HUES64 (cell line): ENCODE measurements around the gene CHST1.

Experiments used
- H3K27ac ChIP-seq: 2 replicates; pipeline ENCODE4 v1.7.0; 2013; ENCODE audit warnings: low read depth, low read length, inconsistent platforms
- H3K27me3 ChIP-seq: 2 replicates; pipeline ENCODE4 v1.6.1; 2013; ENCODE audit warnings: mild to moderate bottlenecking, low read length; ENCODE audit not compliant: insufficient read depth
- H3K36me3 ChIP-seq: 2 replicates; pipeline ENCODE4 v1.6.1; 2013; ENCODE audit warnings: mild to moderate bottlenecking, low read length; ENCODE audit not compliant: insufficient read depth
- H3K4me1 ChIP-seq: 2 replicates; pipeline ENCODE4 v1.6.1; 2013; ENCODE audit warnings: mild to moderate bottlenecking, low read length, moderate library complexity; ENCODE audit not compliant: insufficient read depth
- H3K4me3 ChIP-seq: 2 replicates; pipeline ENCODE4 v1.5.1; 2013; ENCODE audit warnings: mild to moderate bottlenecking, low read length, moderate library complexity
- H3K9ac ChIP-seq: 2 replicates; pipeline ENCODE4 v1.6.1; 2013; ENCODE audit warnings: mild to moderate bottlenecking, low read depth, low read length
- H3K9me3 ChIP-seq: 2 replicates; pipeline ENCODE4 v1.6.1; 2013; ENCODE audit warnings: low read depth, low read length; ENCODE audit not compliant: insufficient read depth
- WGBS: fragments of 150-250, 120-280 bp; methylation state at CpG from one replicate; pipeline ENCODE4 v1.1.7; 2013; ENCODE audit warnings: missing lambda C conversion rate; 5-methylcytosine and 5-hydroxymethylcytosine counted together

CHST1 gene

GRCh38 chr11:45664376-45665205 lies 831 bp downstream of the CHST1 start:
- H3K27ac ChIP-seq: no peak overlapping the region
- no peaks in the 10 kb centered on the region for H3K36me3 ChIP-seq
- H3K9me3 ChIP-seq: no peaks in the 10 kb centered on the region
- H3K27me3 ChIP-seq: peaks cover 67% of the 10 kb centered on the region
- H3K9ac ChIP-seq: peak overlapping the region; percentile 22; the same call in 1 of the 2 replicates
- H3K4me3 ChIP-seq: peak overlapping the region; percentile 60
- 1% methylated on average over 76 of the region's 76 CpGs for WGBS
- peaks cover 33% of the 10 kb centered on the region for H3K4me1 ChIP-seq

- 22% methylated on average over 13 of the region's 13 CpGs for WGBS
- H3K27me3 ChIP-seq: peaks cover 64% of the 10 kb centered on the region
- H3K9ac ChIP-seq: no peak overlapping the region
These were observed 1.7 kb downstream of the CHST1 start for GRCh38 chr11:45663486-45664375.

GRCh38 chr11:45662665-45663485 lies 2.5 kb downstream of the CHST1 start:
- Histone ChIP-seq H3K9me3 (no peaks in the 10 kb centered on the region), H3K27ac (no peak overlapping the region), H3K27me3 (peaks cover 61% of the 10 kb centered on the region), H3K9ac (no peak overlapping the region), H3K36me3 (no peaks in the 10 kb centered on the region), H3K4me3 (no peak overlapping the region), H3K4me1 (peaks cover 42% of the 10 kb centered on the region)
- WGBS: 42% methylated on average over 11 of the region's 14 CpGs

More at GRCh38 chr11:45663486-45664375, 1.7 kb downstream of the CHST1 start:
- Histone ChIP-seq H3K4me3 (peak overlapping the region; percentile 60), H3K36me3 (no peaks in the 10 kb centered on the region), H3K4me1 (peaks cover 37% of the 10 kb centered on the region), H3K9me3 (no peaks in the 10 kb centered on the region), H3K27ac (no peak overlapping the region)

GRCh38 chr11:45662096-45662664 lies 3.2 kb downstream of the CHST1 start:
- WGBS: 56% methylated on average over 5 of the region's 5 CpGs
- Histone ChIP-seq H3K27ac (no peak overlapping the region), H3K4me1 (peaks cover 42% of the 10 kb centered on the region), H3K36me3 (no peaks in the 10 kb centered on the region), H3K27me3 (peaks cover 54% of the 10 kb centered on the region), H3K4me3 (no peak overlapping the region), H3K9me3 (no peaks in the 10 kb centered on the region), H3K9ac (no peak overlapping the region)

- H3K27me3 ChIP-seq: peaks cover 47% of the 10 kb centered on the region
- H3K9me3 ChIP-seq: no peaks in the 10 kb centered on the region
- WGBS: 71% methylated on average over 7 of the region's 7 CpGs
- no peak overlapping the region for H3K4me3 ChIP-seq
- no peaks in the 10 kb centered on the region for H3K36me3 ChIP-seq
- H3K27ac ChIP-seq: no peak overlapping the region
- H3K4me1 ChIP-seq: peaks cover 42% of the 10 kb centered on the region
- H3K9ac ChIP-seq: no peak overlapping the region
These were observed 3.9 kb downstream of the CHST1 start for GRCh38 chr11:45661439-45662055.

- Histone ChIP-seq H3K27ac (no peak overlapping the region), H3K4me3 (no peak overlapping the region), H3K27me3 (peaks cover 41% of the 10 kb centered on the region), H3K9ac (no peak overlapping the region), H3K4me1 (peaks cover 42% of the 10 kb centered on the region), H3K36me3 (no peaks in the 10 kb centered on the region), H3K9me3 (no peaks in the 10 kb centered on the region)
- 60% methylated on average over 12 of the region's 12 CpGs for WGBS
These were observed 4.5 kb downstream of the CHST1 start for GRCh38 chr11:45660729-45661438.

GRCh38 chr11:45659818-45660160 lies 5.6 kb downstream of the CHST1 start:
- H3K27me3 ChIP-seq: peaks cover 31% of the 10 kb centered on the region
- WGBS: 91% methylated on average over 4 of the region's 4 CpGs

GRCh38 chr11:45659031-45659817 lies 6.2 kb downstream of the CHST1 start:
- H3K4me3 ChIP-seq: no peak overlapping the region
- H3K4me1 ChIP-seq: peaks cover 45% of the 10 kb centered on the region

More at GRCh38 chr11:45659818-45660160, 5.6 kb downstream of the CHST1 start:
- H3K4me1 ChIP-seq: peaks cover 45% of the 10 kb centered on the region
- no peaks in the 10 kb centered on the region for H3K9me3 ChIP-seq
- no peaks in the 10 kb centered on the region for H3K36me3 ChIP-seq
- no peak overlapping the region for H3K9ac ChIP-seq
- H3K27ac ChIP-seq: no peak overlapping the region
- no peak overlapping the region for H3K4me3 ChIP-seq

GRCh38 chr11:45658292-45658991 lies 7.0 kb downstream of the CHST1 start:
- 29% methylated on average over 19 of the region's 19 CpGs for WGBS
- Histone ChIP-seq H3K27me3 (peaks cover 18% of the 10 kb centered on the region), H3K9ac (no peak overlapping the region)

More at GRCh38 chr11:45659031-45659817, 6.2 kb downstream of the CHST1 start:
- WGBS: 81% methylated on average over 15 of the region's 15 CpGs
- Histone ChIP-seq H3K9ac (no peak overlapping the region), H3K36me3 (no peaks in the 10 kb centered on the region), H3K27ac (no peak overlapping the region), H3K27me3 (peaks cover 26% of the 10 kb centered on the region), H3K9me3 (no peaks in the 10 kb centered on the region)

More at GRCh38 chr11:45658292-45658991, 7.0 kb downstream of the CHST1 start:
- Histone ChIP-seq H3K4me3 (no peak overlapping the region), H3K9me3 (no peaks in the 10 kb centered on the region), H3K36me3 (no peaks in the 10 kb centered on the region), H3K4me1 (peaks cover 37% of the 10 kb centered on the region), H3K27ac (0 out of 2 replicates have a peak overlapping the region, but pooled peaks have one; percentile 18)
